DND-41 (cell line): ENCODE results near the gene TCF19.
A peak's percentile ranks its signal among the peaks of the same experiment; 100 is the strongest.

Experiments
- ATAC-seq: fragments of 200-7000 bp; cut with Tn5 transposase; 3 replicates; pipeline ENCODE4 v1.9.1; 2021; ENCODE audit warnings: low read depth; ENCODE audit not compliant: insufficient read depth
- DNase-seq: peaks from one replicate; pipeline ENCODE4 v3.0.0-alpha.2; 2020
- H2AFZ ChIP-seq: 2 replicates; pipeline ENCODE4 v1.6.0; 2012; ENCODE audit warnings: low read depth, low read length
- H3K27ac ChIP-seq: 2 replicates; pipeline ENCODE4 v1.5.1; 2012; ENCODE audit warnings: low read length, inconsistent platforms
- H3K27me3 ChIP-seq: fragments of 200-600 bp; sonication (generic); 2 replicates; pipeline ENCODE4 v1.6.0; 2012; ENCODE audit warnings: low read length, mild to moderate bottlenecking, inconsistent platforms; ENCODE audit not compliant: insufficient read depth, poor library complexity
- H3K36me3 ChIP-seq: 2 replicates; pipeline ENCODE4 v1.5.1; 2012; ENCODE audit warnings: low read length, inconsistent platforms; ENCODE audit not compliant: insufficient read depth
- H3K4me1 ChIP-seq: 2 replicates; pipeline ENCODE4 v1.5.1; 2012; ENCODE audit warnings: mild to moderate bottlenecking, low read length; ENCODE audit not compliant: insufficient read depth
- H3K4me2 ChIP-seq: 2 replicates; pipeline ENCODE4 v1.6.0; 2012; ENCODE audit warnings: mild to moderate bottlenecking, moderate library complexity, low read length, inconsistent platforms; ENCODE audit not compliant: insufficient read depth
- H3K4me3 ChIP-seq, 2 experiments: fragments of 200-600 bp in 1 of 2; shearing (Covaris generic) in 1 of 2; 2 replicates each; pipeline ENCODE4 v1.5.1; 2012 to 2016; ENCODE audit warnings: inconsistent platforms in 2 of 2, low read length in 2 of 2, mild to moderate bottlenecking in 2 of 2, low read depth in 1 of 2, moderate library complexity in 1 of 2
- H3K79me2 ChIP-seq: 2 replicates; pipeline ENCODE4 v1.6.0; 2012; ENCODE audit warnings: low read length, inconsistent platforms; ENCODE audit not compliant: insufficient read depth
- H3K9ac ChIP-seq: 2 replicates; pipeline ENCODE4 v1.6.0; 2012; ENCODE audit warnings: low read depth, mild to moderate bottlenecking, inconsistent platforms, low read length, moderate library complexity
- H3K9me3 ChIP-seq: 2 replicates; pipeline ENCODE4 v1.5.1; 2012; ENCODE audit warnings: low read length, moderate library complexity, mild to moderate bottlenecking, inconsistent platforms; ENCODE audit not compliant: insufficient read depth, severe bottlenecking
- H4K20me1 ChIP-seq: 2 replicates; pipeline ENCODE4 v1.6.0; 2012; ENCODE audit warnings: low read length; ENCODE audit not compliant: insufficient read depth
- EZH2 ChIP-seq: IDR thresholded peaks from 3 replicates; pipeline ENCODE4 v1.6.1; 2012; ENCODE audit warnings: borderline replicate concordance, low read depth, mild to moderate bottlenecking, moderate library complexity, low read length, inconsistent platforms; ENCODE audit not compliant: severe bottlenecking
- TF ChIP-seq, protein P1 (sequence below): IDR thresholded peaks from 2 replicates; pipeline ENCODE4 v1.5.1; 2012; ENCODE audit warnings: borderline replicate concordance, low read length, moderate library complexity, mild to moderate bottlenecking; ENCODE audit not compliant: poor library complexity, severe bottlenecking; ENCODE audit errors: extremely low read depth

Gene TCF19

DNA sequence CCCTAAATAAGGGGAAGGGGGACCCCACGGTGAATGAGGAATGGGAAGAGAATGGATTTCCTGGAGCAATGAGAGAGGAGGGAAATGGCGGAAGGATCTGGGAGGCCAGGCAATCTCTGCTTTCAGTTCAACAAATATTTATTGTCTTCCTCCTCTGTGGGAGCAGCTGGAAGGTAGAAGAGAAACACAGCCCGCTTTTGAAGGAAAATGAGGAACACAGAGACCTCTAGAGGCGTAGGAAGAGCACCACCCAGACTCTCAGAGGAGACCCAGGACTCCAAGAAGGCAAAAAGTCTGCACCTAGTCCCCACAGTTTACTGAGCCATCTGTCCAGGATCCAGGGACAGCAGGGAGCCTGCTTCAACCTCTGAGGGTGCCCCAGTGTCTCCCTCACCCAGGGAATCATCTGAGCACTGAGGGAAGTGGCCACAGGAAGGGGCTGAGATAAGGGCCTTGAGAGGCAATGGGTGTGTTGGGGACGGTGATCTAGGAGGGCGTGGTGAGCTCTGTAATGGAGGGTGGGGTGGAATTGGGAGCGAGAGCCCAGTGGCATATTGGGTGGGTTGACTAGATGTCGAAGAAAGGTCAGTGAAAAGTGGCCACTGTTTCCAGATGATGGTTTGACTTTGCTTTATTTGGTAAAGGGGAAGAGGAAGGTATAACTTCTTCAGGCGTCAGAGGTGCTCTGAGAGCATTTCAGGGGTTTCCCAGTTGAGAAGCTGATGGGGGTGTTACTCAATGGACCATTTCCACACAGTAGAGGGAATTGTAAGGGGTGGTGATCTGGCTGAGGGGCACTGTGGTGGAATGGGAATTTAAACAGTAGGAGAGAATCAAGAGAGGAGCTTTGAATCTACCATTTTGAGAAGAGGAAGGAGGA lies 43.2 kb upstream of the TCF19 start:
- no peak for ATAC-seq
- H3K4me3 ChIP-seq: no peak overlapping the region
- no peaks in the 10 kb centered on the region for H4K20me1 ChIP-seq
- no peak overlapping the region for H3K9ac ChIP-seq
- no peaks in the 10 kb centered on the region for H3K9me3 ChIP-seq
- no peaks in the 10 kb centered on the region for H3K36me3 ChIP-seq
- no peak overlapping the region for H3K27ac ChIP-seq
- TF ChIP-seq, protein P1, sequence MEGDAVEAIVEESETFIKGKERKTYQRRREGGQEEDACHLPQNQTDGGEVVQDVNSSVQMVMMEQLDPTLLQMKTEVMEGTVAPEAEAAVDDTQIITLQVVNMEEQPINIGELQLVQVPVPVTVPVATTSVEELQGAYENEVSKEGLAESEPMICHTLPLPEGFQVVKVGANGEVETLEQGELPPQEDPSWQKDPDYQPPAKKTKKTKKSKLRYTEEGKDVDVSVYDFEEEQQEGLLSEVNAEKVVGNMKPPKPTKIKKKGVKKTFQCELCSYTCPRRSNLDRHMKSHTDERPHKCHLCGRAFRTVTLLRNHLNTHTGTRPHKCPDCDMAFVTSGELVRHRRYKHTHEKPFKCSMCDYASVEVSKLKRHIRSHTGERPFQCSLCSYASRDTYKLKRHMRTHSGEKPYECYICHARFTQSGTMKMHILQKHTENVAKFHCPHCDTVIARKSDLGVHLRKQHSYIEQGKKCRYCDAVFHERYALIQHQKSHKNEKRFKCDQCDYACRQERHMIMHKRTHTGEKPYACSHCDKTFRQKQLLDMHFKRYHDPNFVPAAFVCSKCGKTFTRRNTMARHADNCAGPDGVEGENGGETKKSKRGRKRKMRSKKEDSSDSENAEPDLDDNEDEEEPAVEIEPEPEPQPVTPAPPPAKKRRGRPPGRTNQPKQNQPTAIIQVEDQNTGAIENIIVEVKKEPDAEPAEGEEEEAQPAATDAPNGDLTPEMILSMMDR: peak; percentile 22
- TF ChIP-seq EZH2: no peak
- H3K79me2 ChIP-seq: no peaks in the 10 kb centered on the region
- H2AFZ ChIP-seq: no peak overlapping the region
- DNase-seq: no peak
- H3K4me2 ChIP-seq: no peak overlapping the region
- peaks cover 54% of the 10 kb centered on the region for H3K27me3 ChIP-seq
- H3K4me1 ChIP-seq: no peaks in the 10 kb centered on the region

DNA sequence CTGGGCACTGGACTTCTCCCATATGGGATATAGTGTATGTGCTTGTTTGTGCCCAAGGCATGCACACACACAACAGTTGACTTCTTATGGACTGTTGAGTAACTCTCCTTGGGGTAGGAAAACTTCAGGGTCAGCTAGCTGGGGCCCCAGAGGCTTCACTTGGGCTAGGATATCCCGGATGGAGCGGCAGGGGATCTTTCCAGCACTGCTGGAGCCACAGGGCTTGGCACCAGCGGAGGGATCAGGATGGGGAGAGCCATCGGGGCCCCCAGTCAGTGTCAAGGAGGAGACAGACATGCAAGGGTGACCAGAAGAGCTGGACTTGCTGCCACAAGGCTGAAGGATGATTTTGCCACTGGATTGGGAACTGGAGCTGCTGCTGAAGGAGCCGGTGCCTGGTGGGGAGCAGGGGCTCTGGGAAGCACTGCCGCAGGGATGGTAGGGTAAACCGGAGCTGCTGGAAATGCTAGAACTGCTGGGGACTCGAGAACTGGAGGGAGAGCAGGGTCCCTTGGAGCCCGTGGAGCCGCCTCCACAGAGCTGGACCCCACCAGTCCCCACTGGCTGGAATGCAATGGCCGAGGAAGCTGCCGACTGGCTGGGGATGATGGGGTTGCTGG lies 42.3 kb upstream of the TCF19 start:
- H3K27me3 ChIP-seq: peaks cover 45% of the 10 kb centered on the region
- DNase-seq (no peak), ATAC-seq (no peak)
- H3K4me3 ChIP-seq: no peak overlapping the region
- H3K9me3 ChIP-seq: no peaks in the 10 kb centered on the region
- H3K27ac ChIP-seq: no peak overlapping the region
- H3K79me2 ChIP-seq: no peaks in the 10 kb centered on the region
- H2AFZ ChIP-seq: no peak overlapping the region
- no peak overlapping the region for H3K9ac ChIP-seq
- no peaks in the 10 kb centered on the region for H3K36me3 ChIP-seq
- no peak overlapping the region for H3K4me2 ChIP-seq
- no peak for TF ChIP-seq EZH2
- TF ChIP-seq, protein P1: no peak
- H4K20me1 ChIP-seq: no peaks in the 10 kb centered on the region
- H3K4me1 ChIP-seq: no peaks in the 10 kb centered on the region

DNA sequence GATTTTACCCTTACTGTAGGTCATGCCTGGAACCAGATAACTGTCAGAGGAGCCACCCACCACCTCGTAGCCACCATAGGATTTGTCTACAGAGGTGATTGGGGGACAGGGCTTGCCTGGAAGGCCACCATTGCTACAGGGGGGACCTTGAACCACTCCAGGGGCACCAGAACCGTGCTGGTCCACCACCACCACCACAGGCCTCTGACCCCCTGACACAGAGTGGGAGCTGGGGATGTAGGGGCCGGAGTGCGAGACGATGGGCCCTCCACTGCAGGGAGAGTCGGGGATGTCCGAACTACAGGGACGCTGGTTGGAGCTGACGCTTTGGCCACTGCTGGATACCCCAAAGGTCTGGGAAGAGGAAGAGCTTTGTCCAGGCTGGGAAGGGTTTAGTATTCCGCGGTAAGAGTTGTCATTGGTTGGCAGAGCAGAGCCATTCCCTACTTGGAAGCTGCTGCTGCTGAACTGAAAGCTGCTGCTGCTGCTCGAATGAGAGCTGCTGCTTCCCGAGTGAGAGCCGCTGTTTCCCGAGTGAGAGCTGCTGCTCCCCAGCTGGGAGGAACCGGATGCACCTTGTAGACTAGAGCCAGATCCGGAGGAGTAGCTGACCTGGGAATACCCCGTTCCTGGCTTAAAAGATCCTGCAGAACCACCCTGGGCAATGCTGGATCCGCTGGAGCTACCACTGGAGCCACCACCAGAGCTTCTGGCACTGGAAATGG lies 41.6 kb upstream of the TCF19 start:
- Histone ChIP-seq H3K27ac (no peak overlapping the region), H3K79me2 (no peaks in the 10 kb centered on the region), H3K4me2 (no peak overlapping the region), H3K27me3 (peaks cover 41% of the 10 kb centered on the region), H4K20me1 (no peaks in the 10 kb centered on the region), H3K9me3 (no peaks in the 10 kb centered on the region), H3K4me1 (no peaks in the 10 kb centered on the region), H2AFZ (no peak overlapping the region), H3K36me3 (no peaks in the 10 kb centered on the region), H3K4me3 (no peak overlapping the region), H3K9ac (no peak overlapping the region)
- DNase-seq (no peak), ATAC-seq (no peak)
- TF ChIP-seq, protein P1: no peak
- no peak for TF ChIP-seq EZH2
